Gastrocnemius medialis (tissue), 4 donors: ENCODE measurements around the gene CD2AP.

Experiments
- CTCF ChIP-seq, 5 experiments: fragments of 450-650 bp in 3 of 5; fragments of 200-600 bp in 2 of 5; sonication (generic) in 2 of 5; IDR thresholded peaks in 4 of 5; conservative IDR thresholded peaks in 1 of 5; 1 replicate in 4 of 5; 2 replicates in 1 of 5; pipeline ENCODE4 v1.5.1; 2016 to 2019; ENCODE audit warnings: antibody characterized with exemption in 5 of 5, mild to moderate bottlenecking in 3 of 5, moderate library complexity in 3 of 5
- POLR2A ChIP-seq, 2 donors: fragments of 450-650 bp; IDR thresholded peaks; one replicate each; pipeline ENCODE4 v1.6.1; 2017; ENCODE audit warnings: antibody characterized with exemption in 2 of 2, mild to moderate bottlenecking in 2 of 2, moderate library complexity in 2 of 2

- TF ChIP-seq POLR2A (IDR thresholded peaks at IDR 0.05) = no peak
- TF ChIP-seq CTCF (IDR thresholded peaks at IDR 0.05 in 4 of 5, conservative IDR thresholded peaks at IDR 0.05 in 1 of 5) = no peak
Measured at GRCh38 chr6:47464052-47464451, 13.5 kb upstream of the CD2AP start.
